Umbilical cord (tissue), 2 donors: ENCODE data around the gene FLVCR2. TPM values are rescaled to one million over a fixed set of nuclear protein-coding genes. Genes with fewer than 3 reads are reported as not detected.
A peak's percentile ranks its signal among the peaks of the same experiment; 100 is the strongest.

Source experiments
- DNase-seq: peaks from one replicate; pipeline ENCODE4 v3.0.0-alpha.2; 2015; ENCODE audit warnings: low spot score
- total RNA-seq: library from RNA; depleted of rRNA; stranded (reverse); fragments of >200 nt; gene quantifications from one replicate; pipeline ENCODE4 v1.2.3, GENCODE V29; 2014; ENCODE audit warnings: low replicate concordance; ENCODE audit not compliant: insufficient read depth

Gene FLVCR2
- total RNA-seq, 1 donor from 2014 or later, result 2.6 TPM

DNA sequence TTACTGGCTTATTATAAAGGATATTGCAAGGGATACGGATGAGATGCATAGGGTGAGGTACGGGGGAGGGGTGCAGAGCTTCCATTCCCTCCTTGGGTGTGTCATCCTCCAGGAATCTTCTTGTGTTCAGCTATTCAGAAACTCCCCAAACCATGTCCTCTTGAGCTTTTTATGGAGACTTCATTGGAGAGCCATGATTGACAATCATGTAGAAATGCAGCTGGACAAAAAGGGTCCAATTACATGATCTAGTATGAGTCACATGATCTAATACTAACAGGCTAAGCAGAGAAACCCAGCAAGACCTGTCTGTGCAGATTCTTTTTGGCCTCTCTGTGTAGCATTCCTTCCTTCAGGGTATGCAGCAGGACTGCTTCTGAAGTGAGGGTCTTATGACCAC, 23.9 kb upstream of the FLVCR2 start:
- peak; percentile 65 for DNase-seq

DNA sequence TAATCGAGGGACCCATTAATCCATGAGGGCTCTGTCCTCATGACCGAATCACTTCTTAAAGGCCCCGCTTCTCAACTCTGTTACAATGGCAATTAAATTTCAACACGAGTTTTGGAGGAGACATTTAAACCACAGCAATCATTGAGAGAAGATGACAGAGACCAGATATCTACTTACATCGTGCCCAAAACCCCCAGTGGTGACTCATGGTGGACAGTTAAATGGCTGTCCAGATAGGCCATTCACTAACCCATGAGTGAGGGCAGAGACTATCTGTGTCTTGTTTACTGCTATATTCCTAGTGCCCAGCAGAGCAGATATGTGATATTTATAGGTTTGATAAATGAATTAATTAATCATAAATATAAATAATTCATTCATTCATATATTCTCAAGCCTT, 20.0 kb upstream of the FLVCR2 start:
- no peak for DNase-seq

DNA sequence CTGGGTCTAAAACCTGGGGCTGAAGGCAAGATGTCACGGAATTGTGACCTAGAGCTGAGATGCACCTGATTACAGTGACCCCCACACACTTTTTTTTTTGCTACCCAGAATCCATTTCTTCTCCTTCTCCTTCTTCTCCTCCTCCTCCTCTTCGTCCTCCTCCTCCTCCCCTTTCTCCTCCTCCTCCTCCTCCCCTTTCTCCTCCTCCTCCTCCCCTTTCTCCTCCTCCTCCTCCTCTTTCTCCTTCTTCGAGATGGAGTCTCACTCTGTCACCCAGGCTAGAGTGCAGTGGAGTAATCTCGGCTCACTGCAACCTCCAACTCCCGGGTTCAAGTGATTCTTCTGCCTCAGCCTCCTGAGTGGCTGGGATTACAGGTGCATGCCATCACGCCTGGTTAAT, 19.4 kb upstream of the FLVCR2 start:
- no peak for DNase-seq

- peak; percentile 34 for DNase-seq
Measured at GRCh38 chr14:75559451-75560222, 18.8 kb upstream of the FLVCR2 start.

DNA sequence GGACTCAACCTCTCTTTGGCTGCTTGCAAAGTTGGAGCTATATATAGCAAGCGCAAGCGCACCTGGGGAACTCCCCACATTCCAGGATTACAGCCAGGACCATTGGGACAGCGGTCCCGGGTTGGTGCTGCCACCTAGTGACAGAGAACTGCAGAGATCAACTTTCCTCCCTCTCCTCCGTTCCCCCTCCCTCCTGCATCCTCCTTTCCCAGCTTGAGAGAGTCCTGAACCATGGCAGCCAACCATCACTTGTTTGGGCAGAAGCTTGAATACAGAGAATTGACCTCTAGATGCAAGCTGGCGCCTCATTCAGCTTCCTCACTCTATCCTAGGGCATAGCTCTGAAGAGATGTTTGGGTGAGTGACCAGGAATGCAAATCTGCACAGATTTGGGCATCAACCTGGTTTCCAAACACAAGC, 17.4 kb upstream of the FLVCR2 start:
- peak; percentile 70 for DNase-seq

DNA sequence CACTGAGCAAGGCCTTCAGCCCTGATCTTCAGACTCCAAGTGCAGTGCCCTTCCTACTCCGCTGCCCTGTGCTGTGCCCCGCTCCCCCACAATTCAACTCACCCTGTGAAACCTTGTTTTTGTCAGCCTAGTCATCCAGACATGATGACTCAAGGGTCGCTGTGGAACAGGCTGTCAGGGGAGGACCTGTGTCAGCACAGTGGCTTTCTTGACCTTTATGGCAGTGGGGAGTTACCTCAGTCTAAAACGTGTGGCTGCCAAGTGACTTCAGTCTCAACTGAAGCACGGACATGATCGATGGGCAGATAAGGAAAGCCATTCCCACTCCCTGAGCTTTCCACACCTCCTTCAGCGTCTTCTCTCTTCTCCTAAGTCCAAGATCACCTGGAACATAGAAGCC, 16.3 kb upstream of the FLVCR2 start:
- no peak for DNase-seq

- no peak for DNase-seq
Measured at GRCh38 chr14:75562489-75562888, 15.9 kb upstream of the FLVCR2 start.

- DNase-seq, result no peak
Measured at GRCh38 chr14:75563931-75564330, 14.5 kb upstream of the FLVCR2 start.

- no peak for DNase-seq
Measured at GRCh38 chr14:75565056-75565455, 13.4 kb upstream of the FLVCR2 start.

GRCh38 chr14:75566321-75566720, 12.1 kb upstream of the FLVCR2 start:
- DNase-seq, result no peak

GRCh38 chr14:75566752-75567151, 11.7 kb upstream of the FLVCR2 start:
- DNase-seq, result no peak

DNA sequence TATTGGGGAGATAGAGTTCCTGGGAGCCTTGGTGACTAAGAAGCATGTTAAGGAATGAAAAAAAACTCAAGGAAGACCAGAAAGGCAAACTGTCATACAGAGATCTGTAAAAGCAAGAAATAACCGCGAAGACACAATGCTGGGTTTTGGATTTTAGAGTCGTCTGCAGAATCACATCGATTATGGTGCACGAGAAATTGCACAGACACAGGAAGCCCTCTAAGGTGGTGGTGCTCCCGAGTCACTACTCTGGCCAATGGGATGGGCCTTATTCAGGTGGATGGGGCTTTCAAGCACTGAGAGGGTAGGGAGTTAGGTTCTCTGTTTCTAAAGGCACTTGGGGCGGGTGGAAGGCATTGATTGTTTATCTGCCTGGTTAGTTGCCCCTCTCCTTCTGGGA, 10.3 kb upstream of the FLVCR2 start:
- DNase-seq, result no peak

- DNase-seq, result no peak
Measured at GRCh38 chr14:75568791-75569190, 9.6 kb upstream of the FLVCR2 start.

DNA sequence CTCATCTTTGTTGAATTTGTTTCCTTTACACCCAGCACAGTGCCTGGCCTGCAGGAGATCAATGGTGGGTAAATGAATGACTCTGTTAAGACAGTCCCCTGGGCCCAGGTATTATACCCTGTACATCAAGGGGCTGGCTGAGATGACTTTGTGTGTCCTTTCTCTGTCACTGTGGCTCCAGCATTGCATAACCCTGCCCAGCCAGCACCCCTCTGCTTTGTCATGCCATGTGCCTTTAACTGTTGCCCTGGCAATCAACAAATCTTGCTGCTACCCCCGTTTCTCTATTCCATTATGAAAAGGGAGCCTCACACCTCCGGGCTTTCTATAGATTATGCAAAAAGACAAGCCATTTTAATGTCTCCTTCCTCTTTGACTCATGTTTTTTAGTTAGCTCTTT, 7.6 kb upstream of the FLVCR2 start:
- DNase-seq, result no peak

DNA sequence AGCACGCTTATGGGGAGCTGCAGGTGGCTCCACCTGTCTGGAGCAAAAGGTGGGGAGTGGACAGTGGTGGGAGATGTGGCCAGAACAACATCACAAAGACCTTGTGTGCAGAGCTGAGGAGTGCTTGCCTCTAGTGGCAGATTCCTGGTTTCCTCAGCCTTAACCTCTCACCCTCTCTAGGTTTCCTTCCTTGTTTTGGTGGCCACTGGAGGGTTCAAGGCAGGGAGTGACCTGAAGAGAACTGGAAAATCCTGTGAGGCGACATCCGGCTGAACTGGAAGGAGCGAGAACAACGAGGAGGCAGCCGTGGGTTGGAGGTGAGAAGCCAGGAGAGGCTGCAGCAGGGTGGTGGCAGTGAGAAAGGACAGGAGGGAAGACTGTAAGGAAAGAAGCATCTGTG, 6.3 kb upstream of the FLVCR2 start:
- DNase-seq, result no peak

GRCh38 chr14:75577090-75577489, 1.3 kb upstream of the FLVCR2 start:
- no peak for DNase-seq

- DNase-seq, result peak; percentile 92
Measured at GRCh38 chr14:75577729-75578101, 705 bp upstream of the FLVCR2 start.

DNA sequence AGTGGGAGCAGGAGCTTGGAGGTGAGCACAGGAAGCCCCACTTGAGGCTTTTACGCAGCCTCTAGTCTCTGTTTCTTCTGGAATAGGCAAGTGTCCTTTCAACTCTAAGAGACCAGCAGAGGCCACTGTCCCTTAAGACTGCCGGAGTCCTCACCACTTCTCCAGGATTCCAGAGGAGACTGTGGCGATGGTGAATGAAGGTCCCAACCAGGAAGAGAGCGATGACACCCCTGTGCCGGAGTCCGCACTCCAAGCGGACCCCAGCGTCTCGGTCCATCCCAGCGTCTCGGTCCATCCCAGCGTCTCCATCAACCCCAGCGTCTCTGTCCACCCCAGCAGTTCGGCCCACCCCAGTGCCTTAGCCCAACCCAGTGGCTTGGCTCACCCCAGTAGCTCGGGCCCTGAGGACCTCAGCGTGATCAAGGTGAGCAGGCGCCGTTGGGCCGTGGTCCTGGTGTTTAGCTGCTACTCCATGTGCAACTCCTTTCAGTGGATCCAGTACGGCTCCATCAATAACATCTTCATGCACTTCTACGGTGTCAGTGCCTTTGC, 442 bp downstream of the FLVCR2 start:
- no peak for DNase-seq

- DNase-seq, result no peak
Measured at GRCh38 chr14:75579338-75579864, 981 bp downstream of the FLVCR2 start.

GRCh38 chr14:75579882-75580281, 1.5 kb downstream of the FLVCR2 start:
- DNase-seq, result no peak

- DNase-seq, result no peak
Measured at GRCh38 chr14:75587388-75587787, 9.0 kb downstream of the FLVCR2 start.

DNA sequence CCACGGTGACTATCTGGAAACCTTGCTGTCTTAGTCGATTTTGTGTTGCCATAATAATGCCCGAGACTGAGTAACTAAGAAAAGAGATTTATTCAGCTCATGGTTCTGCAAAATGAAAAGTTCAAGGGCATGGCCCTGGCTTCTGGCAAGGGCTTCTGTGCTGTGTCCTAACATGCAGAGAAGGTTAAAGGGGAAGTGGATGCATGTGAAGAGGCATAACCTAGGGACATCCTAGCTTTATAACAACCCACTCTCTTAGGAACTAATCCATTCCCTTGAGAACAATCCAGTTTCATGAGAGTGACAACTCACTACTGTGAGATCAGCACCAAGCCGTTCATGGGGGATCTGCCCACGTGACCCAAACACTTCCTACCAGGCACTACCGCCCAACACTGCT, 11.5 kb downstream of the FLVCR2 start:
- no peak for DNase-seq

- no peak for DNase-seq
Measured at GRCh38 chr14:75591331-75591946, 13.0 kb downstream of the FLVCR2 start.
